Lung microvascular endothelial cell (primary cell): Measurements from ENCODE around the gene CBLN1. TPM values are rescaled to one million over a fixed set of nuclear protein-coding genes. Genes with fewer than 3 reads are reported as not detected.

Experiments used
- DNase-seq, 2 donors: peaks; one replicate each; pipeline versions ENCODE4 v3.0.0 to v3.0.0-alpha.2; 2010; ENCODE audit warnings: low read depth in 2 of 2
- total RNA-seq: library from RNA; depleted of rRNA; stranded (reverse); fragments of >200 nt; gene quantifications from 2 replicates; pipeline ENCODE4 v1.2.1, GENCODE V29; 2014

Gene CBLN1
- total RNA-seq: not detected in 2 replicates

GRCh38 chr16:49281480-49281842 is at the start of gene CBLN1:
Gene CBLN1 (minus strand): TSS chr16:49281838. CDS start chr16:49281465, 373 bp downstream.
- DNase-seq: no peak

DNA sequence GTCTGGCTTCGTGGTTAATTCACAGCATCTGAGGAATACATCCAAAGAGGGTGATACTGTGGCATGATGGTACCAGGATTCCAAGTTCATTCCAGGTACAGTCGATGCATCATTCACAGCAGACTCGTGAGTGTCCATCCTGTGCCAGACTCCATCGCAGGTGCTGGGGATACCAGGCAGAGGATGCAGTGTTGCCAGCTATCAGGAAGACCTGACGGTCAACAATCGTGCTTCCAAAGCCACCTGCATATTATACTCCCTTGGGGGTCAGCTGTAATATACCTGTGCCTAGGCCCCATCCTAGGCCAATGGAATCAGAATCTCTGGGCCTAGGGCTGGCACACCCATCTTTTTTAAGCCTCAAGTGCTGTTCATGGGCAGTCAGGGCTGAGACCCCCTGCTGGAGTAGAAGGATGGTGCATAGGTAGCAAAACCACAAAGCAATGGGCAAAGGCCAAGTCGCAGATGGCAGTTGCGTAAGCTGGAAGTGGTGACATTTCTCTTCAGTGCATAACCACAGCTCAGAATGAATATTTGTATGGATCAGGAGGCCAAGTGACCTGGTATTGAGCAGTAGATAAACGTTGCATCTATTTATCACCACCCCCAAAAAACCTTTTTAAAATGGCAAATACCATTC is 49.0 kb upstream of the CBLN1 start:
- no peak for DNase-seq

- DNase-seq: no peak
Measured at GRCh38 chr16:49328325-49328724, 46.7 kb upstream of the CBLN1 start.

DNA sequence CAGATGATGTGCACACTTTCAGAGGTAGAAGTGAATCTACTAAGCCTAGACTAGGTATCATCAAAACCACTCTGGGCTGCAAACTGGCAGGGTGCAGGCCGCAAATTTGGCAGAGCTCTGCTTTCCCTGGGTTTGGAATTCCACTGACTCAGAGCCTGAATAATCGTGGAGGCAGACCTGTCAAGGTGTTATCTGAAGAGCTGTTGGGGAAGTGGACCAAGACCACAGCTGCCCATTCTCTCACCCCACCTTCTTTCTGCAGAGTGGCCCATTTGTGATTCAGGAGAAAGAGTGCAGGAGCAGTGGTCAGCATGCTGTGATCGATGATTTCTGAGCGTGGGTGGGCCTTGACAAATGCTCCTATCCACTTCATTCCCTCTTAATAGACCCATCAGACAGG is 45.8 kb upstream of the CBLN1 start:
- no peak for DNase-seq

- DNase-seq: no peak
Measured at GRCh38 chr16:49324703-49325102, 43.1 kb upstream of the CBLN1 start.

- no peak for DNase-seq
Measured at GRCh38 chr16:49315602-49316001, 34.0 kb upstream of the CBLN1 start.

- DNase-seq: no peak
Measured at GRCh38 chr16:49312389-49312985, 30.8 kb upstream of the CBLN1 start.

DNA sequence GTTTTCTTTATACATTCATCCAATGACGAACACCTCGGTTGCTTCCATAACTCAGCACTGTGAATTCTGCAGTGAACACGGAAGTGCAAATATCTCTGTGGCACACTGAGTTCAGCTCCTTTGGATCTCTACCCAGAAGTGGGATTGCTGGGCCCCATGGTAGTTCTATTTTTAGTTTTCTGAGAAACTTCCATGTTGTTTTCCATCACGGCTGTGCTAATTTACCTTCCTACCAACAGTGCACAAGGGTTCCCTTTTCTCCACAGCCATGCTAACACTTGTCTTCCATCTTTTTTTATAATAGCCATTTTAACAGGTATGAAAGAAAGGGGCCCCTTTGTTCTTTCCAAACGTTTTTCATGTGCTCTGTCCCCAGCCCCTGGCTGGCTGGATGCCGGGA is 30.2 kb upstream of the CBLN1 start:
- no peak for DNase-seq

DNA sequence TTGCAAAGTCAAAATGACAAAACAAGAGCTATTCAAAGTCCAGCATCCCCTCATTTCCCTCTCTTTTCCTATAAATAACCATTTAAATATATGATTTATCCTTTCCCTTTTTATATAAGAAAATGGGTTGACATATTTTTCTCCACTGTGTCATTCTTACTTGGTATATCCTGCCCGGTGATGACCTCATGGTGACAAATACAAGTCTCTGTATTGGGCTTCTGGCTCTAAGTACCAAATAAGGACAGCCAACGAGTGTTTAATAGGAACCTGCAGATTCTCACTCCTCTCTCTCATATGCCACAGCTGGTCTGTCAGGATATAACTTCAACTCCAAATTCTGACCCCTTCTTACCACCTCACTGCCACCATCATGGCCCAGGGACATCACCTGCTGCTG is 25.5 kb upstream of the CBLN1 start:
- DNase-seq: no peak

DNA sequence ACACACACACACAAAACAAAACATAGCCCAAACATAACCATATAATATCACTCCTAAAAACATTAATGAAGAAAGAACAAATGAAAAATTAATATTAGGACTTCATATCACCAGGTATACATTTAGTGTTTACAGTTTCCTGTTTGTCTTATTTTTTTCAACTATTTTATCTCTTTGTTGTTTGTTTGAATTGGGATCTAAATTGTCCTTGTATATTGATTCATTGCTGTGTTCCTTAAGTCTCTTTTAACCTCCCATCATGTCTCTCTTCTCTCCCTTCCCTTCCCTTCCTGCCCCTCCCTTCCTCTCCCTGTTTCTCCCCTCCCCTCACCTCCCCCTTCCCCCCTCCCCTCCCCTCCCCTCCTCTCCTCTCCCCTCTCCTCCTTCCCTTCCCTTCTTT is 23.8 kb upstream of the CBLN1 start:
- no peak for DNase-seq

DNA sequence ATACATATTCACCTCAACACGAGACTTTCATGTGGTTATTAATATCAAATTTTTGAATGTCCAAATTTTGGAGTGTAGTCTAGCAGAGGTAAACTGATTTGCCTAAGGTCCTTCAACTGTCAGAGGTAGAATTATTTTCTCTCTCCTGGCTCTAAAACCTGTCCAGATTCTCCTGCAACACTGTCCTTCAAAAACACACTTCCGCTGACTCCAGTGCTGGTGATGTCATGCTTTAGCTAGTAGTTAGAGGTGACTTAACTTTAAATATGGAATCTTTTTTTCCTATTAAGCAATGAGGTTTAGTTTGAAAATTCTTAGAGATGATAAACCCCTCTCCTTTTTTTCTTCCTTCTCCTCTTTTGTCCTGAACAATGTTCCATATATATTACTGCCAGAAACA is 10.8 kb upstream of the CBLN1 start:
- DNase-seq: no peak

DNA sequence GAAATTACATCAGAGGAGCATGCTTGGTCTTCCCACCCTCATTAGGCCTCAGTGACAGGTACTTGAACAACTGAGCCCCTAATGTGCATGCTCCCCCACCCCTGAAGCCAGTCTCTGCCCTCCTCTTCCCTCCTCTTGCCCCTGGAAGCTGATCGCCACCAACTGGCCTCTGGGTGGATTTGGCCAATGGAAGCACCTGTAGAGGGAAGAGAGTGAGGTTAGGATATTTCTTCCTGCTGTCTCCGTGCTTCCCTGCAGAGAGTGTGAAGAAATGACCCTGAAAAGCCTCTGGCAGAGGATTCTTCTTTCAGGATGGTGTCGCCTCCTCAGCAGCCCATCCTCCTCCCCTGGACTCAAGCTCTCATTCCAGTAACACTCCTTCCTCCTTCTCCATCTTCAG is 5.9 kb upstream of the CBLN1 start:
- no peak for DNase-seq

DNA sequence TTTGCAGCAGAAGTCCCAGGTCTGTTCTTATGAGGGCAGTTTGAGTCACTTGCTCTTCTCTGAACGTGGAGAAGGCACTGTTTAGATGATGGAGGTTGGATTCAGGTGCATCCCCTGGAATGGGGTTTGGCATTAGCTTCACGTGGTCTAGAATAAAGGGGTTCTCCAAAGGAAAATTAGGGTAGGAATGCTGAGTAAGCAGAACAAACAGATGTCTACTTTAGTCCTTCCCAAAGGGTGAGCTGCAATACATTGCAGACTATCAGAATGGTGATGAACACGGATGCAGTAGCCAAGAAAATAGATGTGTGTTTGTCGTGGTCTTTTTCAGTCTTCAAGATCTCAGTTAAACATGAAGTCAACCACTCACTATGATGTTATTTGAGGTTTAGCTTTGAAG is 3.3 kb upstream of the CBLN1 start:
- DNase-seq: no peak

DNA sequence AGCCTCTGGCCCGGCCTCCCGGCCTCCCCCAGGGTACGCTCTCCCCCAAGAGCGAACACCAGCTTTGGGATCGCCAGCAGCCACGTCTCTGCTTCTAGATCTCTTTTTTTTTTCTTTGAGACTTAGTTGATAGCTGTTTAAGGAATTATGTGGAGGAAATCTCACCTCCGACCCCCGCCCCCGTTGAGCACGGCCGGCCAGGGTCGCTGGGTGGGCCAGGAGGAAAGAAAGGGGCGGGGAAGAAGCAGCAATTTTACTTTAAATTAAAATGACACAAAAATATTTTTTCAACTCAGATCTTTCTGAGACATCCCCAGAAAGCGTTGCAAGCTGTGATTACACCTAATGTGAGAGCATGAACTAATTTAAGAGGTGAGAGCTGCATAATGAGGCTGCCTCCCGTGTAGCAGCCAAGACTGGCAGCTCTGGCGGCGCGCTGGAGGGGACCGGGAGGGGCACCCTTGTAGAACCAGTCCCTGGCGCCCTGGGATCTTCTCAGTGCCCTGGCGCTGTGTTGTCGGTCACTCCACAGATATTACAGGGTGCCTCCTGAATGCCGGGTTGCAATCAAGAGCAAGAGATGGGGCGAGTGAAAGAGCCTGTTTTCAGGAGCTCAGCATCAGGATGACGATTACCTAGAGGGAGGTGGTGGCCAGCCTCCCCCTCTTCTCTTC is 1.9 kb upstream of the CBLN1 start:
- no peak for DNase-seq

GRCh38 chr16:49282690-49283375 is 1.2 kb upstream of the CBLN1 start:
- DNase-seq: no peak

GRCh38 chr16:49281843-49282642 is 405 bp upstream of the CBLN1 start:
- peak; percentile 71 to 91 for DNase-seq

DNA sequence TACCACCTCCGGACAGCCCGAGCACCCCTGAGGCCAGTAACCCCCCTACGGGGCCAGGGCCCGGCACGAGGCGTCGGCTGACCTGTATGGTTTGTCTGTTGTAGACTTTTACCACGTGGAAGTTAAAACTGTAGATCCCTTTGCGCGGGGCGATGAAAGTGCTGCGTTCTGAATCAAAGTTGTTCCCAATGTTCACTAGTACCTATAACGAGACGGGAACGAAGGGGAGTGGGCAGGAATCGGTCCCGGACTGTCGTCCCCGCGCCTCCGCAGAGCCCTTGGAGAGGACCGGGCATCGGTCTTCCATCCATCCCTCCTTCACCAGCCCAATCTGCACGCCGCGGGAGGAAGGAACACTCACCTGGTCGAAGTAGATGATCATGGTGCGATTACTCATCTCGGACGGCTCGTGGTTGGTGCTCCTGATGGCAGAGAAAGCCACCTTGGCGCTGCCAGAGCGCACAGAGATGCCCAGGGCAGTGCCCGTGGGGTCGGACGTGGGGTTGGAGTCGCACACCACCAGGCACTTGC is 732 bp downstream of the CBLN1 start:
- DNase-seq: no peak

GRCh38 chr16:49280105-49280741 is 1.4 kb downstream of the CBLN1 start:
- DNase-seq: peak in 1 of 2 donors; percentile 8

GRCh38 chr16:49278944-49279725 is 2.5 kb downstream of the CBLN1 start:
- DNase-seq: no peak

- DNase-seq: no peak
Measured at GRCh38 chr16:49278567-49278827, 3.1 kb downstream of the CBLN1 start.
